HL-60 (cell line): ENCODE measurements around the gene STRA8.

Source experiments
- DNase-seq, 2 experiments: peaks; one replicate each; pipeline ENCODE4 v3.0.0-alpha.2; 2010 to 2020; ENCODE audit warnings: low read depth in 1 of 2, low spot score in 1 of 2
- H3K27ac ChIP-seq: fragments of 250-450 bp; sonication (Bioruptor Pico); replicated peaks from 2 replicates; pipeline ENCODE4 v1.5.1; 2020; ENCODE audit warnings: mild to moderate bottlenecking, moderate library complexity
- H3K27me3 ChIP-seq: fragments of 250-450 bp; sonication (Bioruptor Pico); 2 replicates; pipeline ENCODE4 v1.5.1; 2021; ENCODE audit warnings: mild to moderate bottlenecking, moderate library complexity; ENCODE audit not compliant: insufficient read depth, poor library complexity, severe bottlenecking
- H3K4me3 ChIP-seq: replicated peaks from 2 replicates; pipeline ENCODE4 v1.5.1; 2011; ENCODE audit warnings: mild to moderate bottlenecking, control low read depth, low read length; ENCODE audit not compliant: insufficient read depth
- CTCF ChIP-seq: IDR thresholded peaks from one replicate; pipeline ENCODE4 v1.5.1; 2011; ENCODE audit warnings: low read length, control low read depth, inconsistent platforms; ENCODE audit not compliant: insufficient read depth
- GABPA ChIP-seq: IDR thresholded peaks from 2 replicates; pipeline ENCODE4 v1.6.1; 2012; ENCODE audit warnings: low read depth
- POLR2AphosphoS5 ChIP-seq: IDR thresholded peaks from 2 replicates; pipeline ENCODE4 v1.6.1; 2012; ENCODE audit warnings: low read depth
- REST ChIP-seq: IDR thresholded peaks from 2 replicates; pipeline ENCODE4 v1.6.1; 2012; ENCODE audit warnings: low read depth; ENCODE audit not compliant: insufficient replicate concordance
- SPI1 ChIP-seq: IDR thresholded peaks from 2 replicates; pipeline ENCODE4 v1.6.1; 2012; ENCODE audit warnings: low read depth, mild to moderate bottlenecking, borderline replicate concordance

STRA8 gene

GRCh38 chr7:135236727-135237126 is 3.1 kb downstream of the STRA8 start:
- no peak for TF ChIP-seq CTCF
- TF ChIP-seq GABPA, result no peak
- TF ChIP-seq SPI1, result no peak
- no peak for TF ChIP-seq REST
- TF ChIP-seq POLR2AphosphoS5, result no peak
- Histone ChIP-seq H3K27ac (no peak overlapping the region), H3K27me3 (no peaks in the 10 kb centered on the region), H3K4me3 (no peak overlapping the region)
- DNase-seq, result no peak

- TF ChIP-seq CTCF (peak; percentile 19), GABPA (no peak)
- H3K27me3 ChIP-seq, result no peaks in the 10 kb centered on the region
- no peak overlapping the region for H3K4me3 ChIP-seq
- DNase-seq, result no peak
- no peak overlapping the region for H3K27ac ChIP-seq
Observed at GRCh38 chr7:135238112-135238744, 4.6 kb downstream of the STRA8 start.

GRCh38 chr7:135239263-135239662 is 5.6 kb downstream of the STRA8 start:
- no peaks in the 10 kb centered on the region for H3K27me3 ChIP-seq
- no peak overlapping the region for H3K4me3 ChIP-seq
- TF ChIP-seq SPI1 (no peak), CTCF (no peak), REST (no peak), POLR2AphosphoS5 (no peak), GABPA (no peak)
- no peak for DNase-seq
- H3K27ac ChIP-seq, result no peak overlapping the region

- no peak for TF ChIP-seq CTCF
- Histone ChIP-seq H3K27me3 (no peaks in the 10 kb centered on the region), H3K4me3 (no peak overlapping the region), H3K27ac (no peak overlapping the region)
- DNase-seq, result no peak
Observed at GRCh38 chr7:135240441-135240840, 6.8 kb downstream of the STRA8 start.
